Activated CD4-positive, CD25-positive, alpha-beta regulatory T cell (primary cell): ENCODE data around the gene PCDHB9.
"Not testable (repeated sequence)": the region's sequence is repeated elsewhere in the genome, so short reads cannot be mapped to it uniquely, and the experiment has no call there.

ENCODE experiments used
- DNase-seq, 4 experiments: peaks; one replicate each; lab custom pipeline; 2025; lab: John Stamatoyannopoulos, UW

Gene PCDHB9

GRCh38 chr5:141186897-141187512, at the start of gene PCDHB9:
TSS of gene PCDHB9 (plus strand) at chr5:141187161. CDS start at chr5:141187319, 158 bp downstream.
- no peak for DNase-seq

- DNase-seq = not testable (repeated sequence)
These were observed 49.6 kb upstream of the PCDHB9 start for GRCh38 chr5:141137346-141137745.

DNA sequence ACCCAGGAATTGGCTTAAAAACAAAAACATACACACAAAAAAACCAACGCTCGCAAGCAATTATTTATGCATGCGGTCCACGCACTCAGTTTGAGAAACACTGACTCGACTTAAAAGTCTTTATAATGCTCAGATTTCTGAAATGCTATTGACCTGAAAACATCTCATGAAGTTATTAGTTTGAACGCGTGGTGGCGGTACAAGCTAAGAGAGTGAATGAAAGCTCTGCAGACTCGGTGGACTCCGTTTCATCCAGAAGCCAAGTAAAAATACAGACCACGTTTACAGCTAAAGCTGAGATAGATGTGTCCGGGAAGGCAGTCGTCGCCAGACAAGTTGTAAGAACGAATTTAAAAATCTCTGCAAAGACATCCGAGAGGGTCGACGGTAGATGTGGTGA, 37.1 kb upstream of the PCDHB9 start, which contains the start of gene PCDHB6:
Gene PCDHB6 (plus strand): TSS at position 246 of the 400 bp plus-strand sequence. CDS start 201 bp downstream, outside the sequence.
- DNase-seq = no peak

DNA sequence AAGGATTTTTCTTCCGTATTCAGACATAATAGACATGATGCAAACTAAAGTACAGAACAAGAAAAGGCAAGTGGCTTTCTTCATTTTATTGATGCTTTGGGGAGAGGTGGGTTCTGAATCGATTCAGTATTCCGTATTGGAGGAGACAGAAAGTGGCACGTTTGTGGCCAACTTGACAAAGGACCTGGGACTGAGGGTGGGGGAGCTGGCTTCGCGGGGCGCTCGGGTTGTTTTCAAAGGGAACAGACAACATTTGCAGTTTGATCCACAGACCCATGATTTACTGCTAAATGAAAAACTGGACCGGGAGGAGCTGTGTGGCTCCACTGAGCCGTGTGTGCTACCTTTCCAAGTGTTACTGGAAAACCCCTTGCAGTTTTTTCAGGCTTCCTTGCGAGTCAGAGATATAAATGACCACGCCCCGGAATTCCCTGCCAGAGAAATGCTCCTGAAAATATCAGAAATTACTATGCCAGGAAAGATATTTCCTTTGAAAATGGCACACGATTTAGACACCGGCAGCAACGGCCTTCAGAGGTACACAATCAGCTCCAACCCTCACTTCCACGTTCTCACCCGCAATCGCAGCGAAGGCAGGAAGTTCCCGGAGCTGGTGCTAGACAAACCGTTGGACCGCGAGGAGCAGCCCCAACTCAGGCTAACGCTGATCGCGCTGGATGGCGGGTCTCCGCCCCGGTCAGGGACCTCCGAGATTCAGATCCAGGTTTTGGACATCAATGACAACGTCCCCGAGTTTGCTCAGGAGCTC, 36.6 kb upstream of the PCDHB9 start:
- no peak for DNase-seq

GRCh38 chr5:141150993-141151325, 36.0 kb upstream of the PCDHB9 start:
- DNase-seq = no peak

- DNase-seq = not testable (repeated sequence)
These were observed 35.3 kb upstream of the PCDHB9 start for GRCh38 chr5:141151632-141152031.

GRCh38 chr5:141152096-141152495, 34.9 kb upstream of the PCDHB9 start:
- not testable (repeated sequence) for DNase-seq

GRCh38 chr5:141155540-141156374, 31.2 kb upstream of the PCDHB9 start:
- no peak for DNase-seq

DNA sequence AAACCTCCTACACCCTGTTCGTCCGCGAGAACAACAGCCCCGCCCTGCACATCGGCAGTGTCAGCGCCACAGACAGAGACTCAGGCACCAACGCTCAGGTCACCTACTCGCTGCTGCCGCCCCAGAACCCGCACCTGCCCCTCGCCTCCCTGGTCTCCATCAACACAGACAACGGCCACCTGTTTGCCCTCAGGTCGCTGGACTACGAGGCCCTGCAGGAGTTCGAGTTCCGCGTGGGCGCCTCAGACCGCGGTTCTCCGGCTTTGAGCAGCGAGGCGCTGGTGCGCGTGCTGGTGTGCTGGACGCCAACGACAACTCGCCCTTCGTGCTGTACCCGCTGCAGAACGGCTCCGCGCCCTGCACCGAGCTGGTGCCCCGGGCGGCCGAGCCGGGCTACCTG, 29.6 kb upstream of the PCDHB9 start:
- not testable (repeated sequence) for DNase-seq

DNA sequence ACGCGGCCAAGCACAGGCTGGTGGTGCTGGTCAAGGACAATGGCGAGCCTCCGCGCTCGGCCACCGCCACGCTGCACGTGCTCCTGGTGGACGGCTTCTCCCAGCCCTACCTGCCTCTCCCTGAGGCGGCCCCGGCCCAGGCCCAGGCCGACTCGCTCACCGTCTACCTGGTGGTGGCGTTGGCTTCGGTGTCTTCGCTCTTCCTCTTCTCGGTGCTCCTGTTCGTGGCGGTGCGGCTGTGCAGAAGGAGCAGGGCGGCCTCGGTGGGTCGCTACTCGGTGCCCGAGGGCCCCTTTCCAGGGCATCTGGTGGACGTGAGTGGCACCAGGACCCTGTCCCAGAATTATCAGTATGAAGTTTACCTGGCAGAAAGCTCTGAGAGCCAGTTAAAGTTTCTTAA, 29.1 kb upstream of the PCDHB9 start:
- not testable (repeated sequence) for DNase-seq

DNA sequence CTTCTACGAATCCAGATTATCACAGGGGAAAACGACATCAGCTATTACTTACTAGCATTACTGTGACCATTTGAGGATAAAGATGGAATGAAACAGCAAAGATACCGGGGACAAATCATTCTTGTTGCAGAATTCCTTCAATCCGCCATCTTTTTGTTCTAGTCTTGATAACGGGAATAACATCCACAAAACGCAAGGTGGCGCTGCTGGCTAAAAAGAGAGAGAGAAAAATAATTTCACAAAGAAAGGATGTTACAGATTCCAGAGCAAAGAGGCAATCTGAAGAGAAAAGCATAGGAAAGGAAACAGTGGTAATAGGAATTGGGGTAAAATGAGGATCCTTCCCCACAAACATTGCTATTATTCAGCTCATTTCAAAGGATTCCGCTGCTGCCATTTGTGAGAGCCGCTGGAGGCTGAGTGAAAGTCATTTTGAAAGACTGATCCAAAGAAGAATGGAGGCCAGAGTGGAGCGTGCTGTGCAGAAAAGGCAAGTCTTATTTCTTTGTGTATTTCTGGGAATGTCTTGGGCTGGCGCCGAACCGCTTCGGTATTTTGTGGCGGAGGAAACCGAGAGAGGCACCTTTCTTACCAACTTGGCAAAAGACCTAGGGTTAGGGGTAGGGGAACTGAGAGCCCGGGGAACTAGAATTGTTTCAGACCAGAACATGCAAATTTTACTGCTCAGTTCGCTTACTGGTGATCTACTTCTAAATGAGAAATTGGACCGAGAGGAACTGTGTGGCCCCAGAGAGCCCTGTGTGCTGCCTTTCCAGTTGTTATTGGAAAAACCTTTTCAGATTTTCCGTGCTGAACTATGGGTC, 14.4 kb upstream of the PCDHB9 start, which contains the start of gene PCDHB7:
Gene PCDHB7 (plus strand): TSS at position 264 of the 824 bp plus-strand sequence. CDS start 192 bp downstream, at position 456.
- no peak for DNase-seq

GRCh38 chr5:141174291-141175104, 12.5 kb upstream of the PCDHB9 start:
- not testable (repeated sequence) for DNase-seq

GRCh38 chr5:141175933-141176332, 11.0 kb upstream of the PCDHB9 start:
- DNase-seq = no peak

- not testable (repeated sequence) for DNase-seq
These were observed 9.3 kb upstream of the PCDHB9 start, which contains the start of gene PCDHB8 for GRCh38 chr5:141177577-141178191. TSS of gene PCDHB8 (plus strand) at chr5:141177790. CDS start at chr5:141178035, 245 bp downstream.

- not testable (repeated sequence) for DNase-seq
These were observed 7.6 kb upstream of the PCDHB9 start for GRCh38 chr5:141179371-141179770.

- DNase-seq = not testable (repeated sequence)
These were observed 7.1 kb upstream of the PCDHB9 start for GRCh38 chr5:141179876-141180275.

DNA sequence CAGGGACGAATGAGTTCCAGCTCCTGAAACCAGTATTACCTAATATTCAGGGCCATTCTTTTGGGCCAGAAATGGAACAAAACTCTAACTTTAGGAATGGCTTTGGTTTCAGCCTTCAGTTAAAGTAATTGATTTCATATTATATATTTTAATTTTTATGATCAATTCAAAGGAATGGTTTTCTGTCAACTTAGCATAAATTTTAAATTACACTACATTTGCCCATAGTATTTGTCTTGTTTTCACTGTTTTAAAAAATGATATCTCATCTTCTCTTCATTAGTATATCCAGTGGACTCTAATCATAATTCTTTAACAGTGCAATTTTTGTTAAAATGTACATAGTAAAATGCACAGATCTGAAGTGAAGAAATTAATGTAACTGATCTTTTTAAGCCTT, 6.6 kb upstream of the PCDHB9 start:
- DNase-seq = no peak

DNA sequence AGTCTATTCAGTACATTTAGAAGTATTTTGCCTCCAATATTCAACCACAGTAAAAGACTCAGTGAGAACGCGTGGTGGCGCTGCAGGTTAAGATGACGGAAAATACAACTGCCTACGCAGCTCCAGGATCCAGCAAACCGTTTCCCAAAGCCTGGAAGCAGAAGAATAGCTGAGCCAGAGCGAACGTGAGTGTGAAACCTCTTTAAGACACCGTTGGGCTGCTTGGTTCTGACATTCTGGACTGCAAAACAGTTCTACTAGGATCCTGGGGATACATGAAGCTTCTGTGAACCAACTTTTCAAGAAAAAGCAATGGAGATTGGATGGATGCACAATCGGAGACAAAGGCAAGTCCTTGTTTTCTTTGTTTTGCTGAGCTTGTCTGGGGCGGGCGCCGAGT, 4.7 kb upstream of the PCDHB9 start, which contains the start of gene PCDHB16:
Gene PCDHB16 (plus strand): TSS at position 140 of the 400 bp plus-strand sequence. CDS start 173 bp downstream, at position 313.
- DNase-seq = no peak

DNA sequence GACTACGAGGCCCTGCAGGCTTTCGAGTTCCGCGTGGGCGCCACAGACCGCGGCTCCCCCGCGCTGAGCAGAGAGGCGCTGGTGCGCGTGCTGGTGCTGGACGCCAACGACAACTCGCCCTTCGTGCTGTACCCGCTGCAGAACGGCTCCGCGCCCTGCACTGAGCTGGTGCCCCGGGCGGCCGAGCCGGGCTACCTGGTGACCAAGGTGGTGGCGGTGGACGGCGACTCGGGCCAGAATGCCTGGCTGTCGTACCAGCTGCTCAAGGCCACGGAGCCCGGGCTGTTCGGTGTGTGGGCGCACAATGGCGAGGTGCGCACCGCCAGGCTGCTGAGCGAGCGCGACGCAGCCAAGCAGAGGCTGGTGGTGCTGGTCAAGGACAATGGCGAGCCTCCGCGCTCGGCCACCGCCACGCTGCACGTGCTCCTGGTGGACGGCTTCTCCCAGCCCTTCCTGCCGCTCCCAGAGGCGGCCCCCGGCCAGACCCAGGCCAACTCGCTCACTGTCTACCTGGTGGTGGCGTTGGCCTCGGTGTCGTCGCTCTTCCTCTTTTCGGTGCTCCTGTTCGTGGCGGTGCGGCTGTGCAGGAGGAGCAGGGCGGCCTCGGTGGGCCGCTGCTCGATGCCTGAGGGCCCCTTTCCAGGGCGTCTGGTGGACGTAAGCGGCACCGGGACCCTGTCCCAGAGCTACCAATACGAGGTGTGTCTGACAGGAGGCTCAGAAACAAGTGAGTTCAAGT, 2.7 kb upstream of the PCDHB9 start:
- DNase-seq = not testable (repeated sequence)
